ENCODE measurements around the gene CYP1A2. TPM values are rescaled to one million over a fixed set of nuclear protein-coding genes. Genes with fewer than 3 reads are reported as not detected.
"Not testable (repeated sequence)": the region's sequence is repeated elsewhere in the genome, so short reads cannot be mapped to it uniquely, and the experiment has no call there.

CYP1A2 gene
- total and polyA plus RNA-seq, 2 experiments from 2014 or later: not detected

GRCh38 chr15:74732846-74733245 lies 15.8 kb upstream of the CYP1A2 start:
- DNase-seq: no peak
- Histone ChIP-seq H4K20me1 (ENCODE audit: insufficient read depth) (no peaks in the 10 kb centered on the region), H3K4me2 (ENCODE audit: unreplicated experiment) (no peak overlapping the region), H3K9me2 (ENCODE audit: insufficient read depth) (no peaks in the 10 kb centered on the region), H3K4me3 (no peak overlapping the region), H3K79me2 (ENCODE audit: insufficient read depth) (no peaks in the 10 kb centered on the region), H3K9me3 (ENCODE audit: low read depth) (no peaks in the 10 kb centered on the region), H2AFZ (no peak overlapping the region), H3K36me3 (ENCODE audit: low read depth) (no peaks in the 10 kb centered on the region), H3K9ac (no peak overlapping the region), H3K27ac (no peak overlapping the region), H3F3A (ENCODE audit: insufficient read depth) (no peaks in the 10 kb centered on the region), H3K4me1 (ENCODE audit: insufficient read depth) (no peaks in the 10 kb centered on the region), H3K27me3 (replicated peaks; ENCODE audit: insufficient read depth) (peaks cover 55% of the 10 kb centered on the region)
- TF ChIP-seq EZH2 (IDR thresholded peaks at IDR 0.05; ENCODE audit: insufficient read depth, poor library complexity, severe bottlenecking) (no peak), EZH2phosphoT487 (IDR thresholded peaks at IDR 0.05; ENCODE audit: insufficient read depth, low read depth) (no peak)
- WGBS, 2 experiments (ENCODE audit: low coverage in 1 of 2, low lambda C conversion rate in 2 of 2, missing lambda C conversion rate in 2 of 2): 60 to 70% methylated on average over 5 of the region's 5 CpGs
- in situ Hi-C loops (cut with MboI): no loop called here

GRCh38 chr15:74733269-74733668 lies 15.4 kb upstream of the CYP1A2 start:
- H3K4me1 ChIP-seq (ENCODE audit: insufficient read depth): no peaks in the 10 kb centered on the region
- TF ChIP-seq EZH2phosphoT487 (IDR thresholded peaks at IDR 0.05; ENCODE audit: insufficient read depth, low read depth) (no peak), EZH2 (IDR thresholded peaks at IDR 0.05; ENCODE audit: insufficient read depth, poor library complexity, severe bottlenecking) (no peak)
- no peak overlapping the region for H3K4me2 ChIP-seq (ENCODE audit: unreplicated experiment)
- H3K4me3 ChIP-seq: no peak overlapping the region
- no peaks in the 10 kb centered on the region for H3F3A ChIP-seq (ENCODE audit: insufficient read depth)
- H3K79me2 ChIP-seq (ENCODE audit: insufficient read depth): no peaks in the 10 kb centered on the region
- 59 to 89% methylated on average over 3 of the region's 3 CpGs for WGBS, 2 experiments (ENCODE audit: low coverage in 1 of 2, low lambda C conversion rate in 2 of 2, missing lambda C conversion rate in 2 of 2)
- peaks cover 53% of the 10 kb centered on the region for H3K27me3 ChIP-seq (replicated peaks; ENCODE audit: insufficient read depth)
- no peaks in the 10 kb centered on the region for H4K20me1 ChIP-seq (ENCODE audit: insufficient read depth)
- no peak overlapping the region for H3K9ac ChIP-seq
- no peaks in the 10 kb centered on the region for H3K9me3 ChIP-seq (ENCODE audit: low read depth)
- no peak overlapping the region for H2AFZ ChIP-seq
- no peaks in the 10 kb centered on the region for H3K36me3 ChIP-seq (ENCODE audit: low read depth)
- no peaks in the 10 kb centered on the region for H3K9me2 ChIP-seq (ENCODE audit: insufficient read depth)
- H3K27ac ChIP-seq: no peak overlapping the region
- in situ Hi-C loops (cut with MboI): no loop called here
- DNase-seq: no peak

GRCh38 chr15:74735305-74735704 lies 13.3 kb upstream of the CYP1A2 start:
- Histone ChIP-seq H3K36me3 (ENCODE audit: low read depth) (no peaks in the 10 kb centered on the region), H3K27me3 (replicated peaks; ENCODE audit: insufficient read depth) (peaks cover 52% of the 10 kb centered on the region), H3K9ac (no peak overlapping the region), H3K4me3 (no peak overlapping the region), H3K4me1 (ENCODE audit: insufficient read depth) (no peaks in the 10 kb centered on the region), H3K9me3 (ENCODE audit: low read depth) (no peaks in the 10 kb centered on the region), H3K9me2 (ENCODE audit: insufficient read depth) (no peaks in the 10 kb centered on the region), H3K4me2 (ENCODE audit: unreplicated experiment) (no peak overlapping the region), H4K20me1 (ENCODE audit: insufficient read depth) (no peaks in the 10 kb centered on the region), H2AFZ (no peak overlapping the region), H3K27ac (no peak overlapping the region), H3K79me2 (ENCODE audit: insufficient read depth) (no peaks in the 10 kb centered on the region), H3F3A (ENCODE audit: insufficient read depth) (no peaks in the 10 kb centered on the region)
- no peak for DNase-seq
- in situ Hi-C loops (cut with MboI): no loop called here
- WGBS, 2 experiments (ENCODE audit: low coverage in 1 of 2, low lambda C conversion rate in 2 of 2, missing lambda C conversion rate in 2 of 2): 55 to 66% methylated on average over 3 of the region's 3 CpGs
- no peak for TF ChIP-seq EZH2phosphoT487 (IDR thresholded peaks at IDR 0.05; ENCODE audit: insufficient read depth, low read depth)
- TF ChIP-seq EZH2 (IDR thresholded peaks at IDR 0.05; ENCODE audit: insufficient read depth, poor library complexity, severe bottlenecking): no peak

GRCh38 chr15:74738239-74738638 lies 10.4 kb upstream of the CYP1A2 start:
- H3K79me2 ChIP-seq (ENCODE audit: insufficient read depth); H3K9me3 ChIP-seq (ENCODE audit: low read depth); H3K9ac ChIP-seq; H3K9me2 ChIP-seq (ENCODE audit: insufficient read depth); H3K4me1 ChIP-seq (ENCODE audit: insufficient read depth); H4K20me1 ChIP-seq (ENCODE audit: insufficient read depth); H3F3A ChIP-seq (ENCODE audit: insufficient read depth); DNase-seq; in situ Hi-C loops (cut with MboI); H2AFZ ChIP-seq; H3K36me3 ChIP-seq (ENCODE audit: low read depth); H3K27ac ChIP-seq; H3K4me3 ChIP-seq; H3K4me2 ChIP-seq (ENCODE audit: unreplicated experiment): not testable (repeated sequence)
- peaks cover 30% of the 10 kb centered on the region for H3K27me3 ChIP-seq (replicated peaks; ENCODE audit: insufficient read depth)
- 51 to 53% methylated on average over 5 of the region's 5 CpGs for WGBS, 2 experiments (ENCODE audit: low coverage in 1 of 2, low lambda C conversion rate in 2 of 2, missing lambda C conversion rate in 2 of 2)

- no peak overlapping the region for H3K9ac ChIP-seq
- H3K27me3 ChIP-seq (replicated peaks; ENCODE audit: insufficient read depth): no peaks in the 10 kb centered on the region; the same call in 1 of the 2 replicates
- H4K20me1 ChIP-seq (ENCODE audit: insufficient read depth): no peaks in the 10 kb centered on the region
- no peak for DNase-seq
- H3K4me3 ChIP-seq: no peak overlapping the region
- H3F3A ChIP-seq (ENCODE audit: insufficient read depth): no peaks in the 10 kb centered on the region
- no peaks in the 10 kb centered on the region for H3K4me1 ChIP-seq (ENCODE audit: insufficient read depth)
- WGBS, 2 experiments (ENCODE audit: low coverage in 1 of 2, low lambda C conversion rate in 2 of 2, missing lambda C conversion rate in 2 of 2): 57 to 61% methylated on average over 5 of the region's 5 CpGs
- H2AFZ ChIP-seq: no peak overlapping the region
- H3K27ac ChIP-seq: no peak overlapping the region
- in situ Hi-C loops (cut with MboI): no loop called here
- no peaks in the 10 kb centered on the region for H3K36me3 ChIP-seq (ENCODE audit: low read depth)
- no peaks in the 10 kb centered on the region for H3K9me3 ChIP-seq (ENCODE audit: low read depth)
- TF ChIP-seq EZH2 (IDR thresholded peaks at IDR 0.05; ENCODE audit: insufficient read depth, poor library complexity, severe bottlenecking) (no peak), EZH2phosphoT487 (IDR thresholded peaks at IDR 0.05; ENCODE audit: insufficient read depth, low read depth) (no peak)
- H3K9me2 ChIP-seq (ENCODE audit: insufficient read depth): no peaks in the 10 kb centered on the region
- H3K79me2 ChIP-seq (ENCODE audit: insufficient read depth): no peaks in the 10 kb centered on the region
- no peak overlapping the region for H3K4me2 ChIP-seq (ENCODE audit: unreplicated experiment)
Measured at GRCh38 chr15:74742422-74742821, 6.2 kb upstream of the CYP1A2 start.

Data from GM23248 (cell line).